ENCODE data around the gene MEGF10.

MEGF10 gene

GRCh38 chr5:127441799-127442484 lies 151.3 kb downstream of the MEGF10 start:
- POLR2A ChIA-PET, result no interaction called here
- CTCF ChIA-PET, result no interaction called here
- TF ChIP-seq FOXA1 (IDR thresholded peaks at IDR 0.05) (no peak), LEF1 (IDR thresholded peaks at IDR 0.05; ENCODE audit: borderline replicate concordance) (no peak), L3MBTL2 (conservative IDR thresholded peaks at IDR 0.05) (no peak), TARDBP (IDR thresholded peaks at IDR 0.05) (no peak), SUZ12 (IDR thresholded peaks at IDR 0.05) (no peak), NFRKB (IDR thresholded peaks at IDR 0.05) (no peak), ZNF384 (IDR thresholded peaks at IDR 0.05) (no peak), HDGF (IDR thresholded peaks at IDR 0.05; ENCODE audit: borderline replicate concordance) (no peak), ELF4 (IDR thresholded peaks at IDR 0.05) (no peak), CTBP1 (IDR thresholded peaks at IDR 0.05; ENCODE audit: borderline replicate concordance) (no peak), FOXK2 (IDR thresholded peaks at IDR 0.05) (no peak), SP1 (IDR thresholded peaks at IDR 0.05) (no peak), FOXM1 (IDR thresholded peaks at IDR 0.05; ENCODE audit: borderline replicate concordance) (no peak), PKNOX1 (IDR thresholded peaks at IDR 0.05) (no peak), BHLHE40 (IDR thresholded peaks at IDR 0.05; ENCODE audit: borderline replicate concordance) (no peak), ARNT (IDR thresholded peaks at IDR 0.05) (no peak)
- DNase-seq (ENCODE audit: extremely low spot score), result no peak

DNA sequence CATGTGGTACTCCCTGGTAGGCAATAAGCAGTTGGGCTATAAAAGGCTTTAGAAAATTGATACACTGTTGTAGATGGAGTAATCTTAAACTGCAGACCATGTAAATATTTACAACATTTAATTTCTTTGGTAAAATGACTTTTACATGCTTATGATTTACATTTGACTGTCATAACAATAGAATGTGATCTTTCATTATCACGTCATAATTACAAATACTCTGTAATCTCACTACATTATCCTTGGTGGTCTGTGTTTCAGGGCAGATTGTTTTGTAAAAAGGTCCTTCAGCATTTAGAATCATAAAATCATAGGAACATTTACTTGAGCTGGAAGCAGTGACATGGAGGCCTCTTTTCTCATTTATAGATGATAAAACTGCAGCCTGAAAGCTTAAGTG lies 153.6 kb downstream of the MEGF10 start:
- ChIA-PET POLR2A (no interaction called here), CTCF (no interaction called here)
- TF ChIP-seq FOXM1 (IDR thresholded peaks at IDR 0.05; ENCODE audit: borderline replicate concordance) (no peak), SUZ12 (IDR thresholded peaks at IDR 0.05) (no peak), FOXK2 (IDR thresholded peaks at IDR 0.05) (no peak), ELF4 (IDR thresholded peaks at IDR 0.05) (no peak)
- no peak for DNase-seq (ENCODE audit: extremely low spot score)

DNA sequence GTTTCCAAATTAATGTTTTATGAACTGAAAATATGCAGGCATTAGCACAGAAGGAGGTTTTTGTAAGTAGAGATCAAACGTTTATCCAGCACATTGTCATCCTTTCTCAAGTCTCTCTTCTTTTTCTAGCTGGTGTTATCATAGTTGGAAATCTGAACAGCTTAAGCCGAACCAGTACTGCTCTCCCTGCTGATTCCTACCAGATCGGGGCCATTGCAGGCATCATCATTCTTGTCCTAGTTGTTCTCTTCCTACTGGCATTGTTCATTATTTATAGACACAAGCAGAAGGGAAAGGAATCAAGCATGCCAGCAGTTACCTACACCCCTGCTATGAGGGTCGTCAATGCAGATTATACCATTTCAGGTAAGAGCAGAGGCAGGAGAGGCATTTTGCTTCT lies 154.7 kb downstream of the MEGF10 start:
- TF ChIP-seq HDGF (IDR thresholded peaks at IDR 0.05; ENCODE audit: borderline replicate concordance) (no peak), TARDBP (IDR thresholded peaks at IDR 0.05) (no peak), FOXK2 (IDR thresholded peaks at IDR 0.05) (no peak), ZNF384 (IDR thresholded peaks at IDR 0.05) (no peak), FOXA1 (IDR thresholded peaks at IDR 0.05) (no peak), PKNOX1 (IDR thresholded peaks at IDR 0.05) (no peak), LEF1 (IDR thresholded peaks at IDR 0.05; ENCODE audit: borderline replicate concordance) (no peak), SP1 (IDR thresholded peaks at IDR 0.05) (no peak), BHLHE40 (IDR thresholded peaks at IDR 0.05; ENCODE audit: borderline replicate concordance) (no peak), SUZ12 (IDR thresholded peaks at IDR 0.05) (no peak), L3MBTL2 (conservative IDR thresholded peaks at IDR 0.05) (no peak)
- ChIA-PET POLR2A (no interaction called here), CTCF (no interaction called here)
- no peak for DNase-seq (ENCODE audit: extremely low spot score)

DNA sequence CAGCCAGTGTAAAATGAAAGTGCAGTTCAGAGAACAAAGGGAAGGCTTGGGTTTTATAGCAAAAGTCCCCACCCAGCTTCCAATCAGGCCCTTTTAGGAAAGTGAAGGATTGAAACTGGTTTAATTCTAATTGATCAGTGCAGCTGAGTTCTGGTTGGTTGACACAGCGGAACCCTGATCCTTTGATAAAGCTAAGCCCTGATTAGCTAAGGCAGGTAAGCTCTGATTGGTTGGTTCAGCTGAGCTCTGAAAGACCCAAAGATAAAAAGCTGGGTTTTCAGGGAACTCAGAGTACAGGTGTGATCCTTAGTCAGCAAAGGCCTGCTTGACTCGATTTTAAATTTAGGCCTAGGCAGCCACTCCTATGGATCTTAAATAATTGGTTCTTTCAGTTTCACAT lies 156.0 kb downstream of the MEGF10 start:
- POLR2A ChIA-PET, result no interaction called here
- CTCF ChIA-PET, result interaction anchor here (1.1 kb wide), 1 partner anchor 17 kb away, joined by 3 read pairs; no protein-coding TSS in a partner anchor
- TF ChIP-seq SUZ12 (IDR thresholded peaks at IDR 0.05) (no peak), ELF4 (IDR thresholded peaks at IDR 0.05) (no peak), ARNT (IDR thresholded peaks at IDR 0.05) (no peak), BHLHE40 (IDR thresholded peaks at IDR 0.05; ENCODE audit: borderline replicate concordance) (no peak), FOXM1 (IDR thresholded peaks at IDR 0.05; ENCODE audit: borderline replicate concordance) (no peak), FOXK2 (IDR thresholded peaks at IDR 0.05) (no peak), SP1 (IDR thresholded peaks at IDR 0.05) (no peak), HDGF (IDR thresholded peaks at IDR 0.05; ENCODE audit: borderline replicate concordance) (no peak), L3MBTL2 (conservative IDR thresholded peaks at IDR 0.05) (no peak), ZNF384 (IDR thresholded peaks at IDR 0.05) (no peak), FOXA1 (IDR thresholded peaks at IDR 0.05) (no peak), TARDBP (IDR thresholded peaks at IDR 0.05) (no peak), NFRKB (IDR thresholded peaks at IDR 0.05) (no peak), CTBP1 (IDR thresholded peaks at IDR 0.05; ENCODE audit: borderline replicate concordance) (no peak)
- no peak for DNase-seq (ENCODE audit: extremely low spot score)

DNA sequence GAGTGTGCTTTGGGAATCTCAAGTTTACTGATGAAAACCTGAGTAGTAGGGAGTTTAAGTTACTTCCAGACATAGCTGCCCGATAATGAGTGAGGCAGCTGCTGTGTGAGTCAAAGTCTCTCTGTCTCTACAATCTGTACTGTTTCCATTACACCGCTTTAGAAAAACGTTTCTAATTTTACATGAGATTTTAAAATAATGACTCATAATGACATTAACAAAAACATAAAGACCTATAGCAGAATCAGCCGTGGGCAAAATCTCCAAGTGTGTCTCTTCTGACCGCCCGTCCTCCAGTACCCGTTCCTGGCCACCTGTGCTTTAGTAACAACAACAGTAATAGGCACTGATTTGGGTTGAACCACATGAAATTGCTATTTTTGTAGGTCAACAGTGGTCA lies 157.2 kb downstream of the MEGF10 start:
- no peak for TF ChIP-seq ZNF384 (IDR thresholded peaks at IDR 0.05)
- TF ChIP-seq NFRKB (IDR thresholded peaks at IDR 0.05), result no peak
- TF ChIP-seq FOXA1 (IDR thresholded peaks at IDR 0.05), result no peak
- no peak for TF ChIP-seq FOXM1 (IDR thresholded peaks at IDR 0.05; ENCODE audit: borderline replicate concordance)
- no peak for DNase-seq (ENCODE audit: extremely low spot score)
- POLR2A ChIA-PET, result no interaction called here
- CTCF ChIA-PET, result no interaction called here

DNA sequence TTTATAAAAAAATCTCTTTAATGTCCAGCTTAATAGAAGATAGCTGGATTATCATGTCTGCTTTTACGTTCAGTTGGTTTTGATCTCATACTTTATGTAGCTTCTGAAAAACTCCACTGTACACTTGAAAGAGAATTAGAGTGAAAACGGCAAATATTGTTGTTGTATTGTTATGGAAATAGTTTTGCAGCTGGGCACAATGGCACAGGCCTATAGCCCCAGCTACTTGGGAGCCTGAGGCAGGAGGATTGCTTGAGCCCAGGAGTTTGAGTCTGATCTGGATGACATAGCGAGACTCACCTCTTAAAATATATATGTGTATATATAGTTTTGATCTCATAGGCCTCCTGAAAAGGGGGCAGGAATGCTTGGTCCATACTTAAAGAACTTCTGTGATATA lies 159.4 kb downstream of the MEGF10 start:
- TF ChIP-seq SUZ12 (IDR thresholded peaks at IDR 0.05), result no peak
- no peak for TF ChIP-seq ZNF384 (IDR thresholded peaks at IDR 0.05)
- no peak for TF ChIP-seq CTBP1 (IDR thresholded peaks at IDR 0.05; ENCODE audit: borderline replicate concordance)
- TF ChIP-seq PKNOX1 (IDR thresholded peaks at IDR 0.05), result no peak
- TF ChIP-seq FOXA1 (IDR thresholded peaks at IDR 0.05), result no peak
- TF ChIP-seq TARDBP (IDR thresholded peaks at IDR 0.05), result no peak
- TF ChIP-seq LEF1 (IDR thresholded peaks at IDR 0.05; ENCODE audit: borderline replicate concordance), result no peak
- no peak for TF ChIP-seq FOXK2 (IDR thresholded peaks at IDR 0.05)
- no peak for TF ChIP-seq SP1 (IDR thresholded peaks at IDR 0.05)
- no peak for TF ChIP-seq FOXM1 (IDR thresholded peaks at IDR 0.05; ENCODE audit: borderline replicate concordance)
- TF ChIP-seq ELF4 (IDR thresholded peaks at IDR 0.05), result no peak
- TF ChIP-seq L3MBTL2 (conservative IDR thresholded peaks at IDR 0.05), result no peak
- TF ChIP-seq HDGF (IDR thresholded peaks at IDR 0.05; ENCODE audit: borderline replicate concordance), result no peak
- TF ChIP-seq BHLHE40 (IDR thresholded peaks at IDR 0.05; ENCODE audit: borderline replicate concordance), result no peak
- no peak for TF ChIP-seq ARNT (IDR thresholded peaks at IDR 0.05)
- no peak for DNase-seq (ENCODE audit: extremely low spot score)
- ChIA-PET CTCF (no interaction called here), POLR2A (no interaction called here)

Measured in HEK293T (cell line).